OCI-LY3 (cell line): Measurements from ENCODE around the gene LRP3.

Source experiments
- H2AFZ ChIP-seq: fragments of 200-600, 300-600 bp; shearing (Covaris generic); 2 replicates; pipeline ENCODE4 v1.6.0; 2014; ENCODE audit warnings: antibody characterized with exemption, low read depth, low read length
- H3K27ac ChIP-seq: fragments of 200-600, 300-600 bp; sonication (generic); 2 replicates; pipeline ENCODE4 v1.5.1; 2014; ENCODE audit warnings: mild to moderate bottlenecking, low read length, moderate library complexity, mixed read lengths
- H3K27me3 ChIP-seq: fragments of 200-600, 300-600 bp; sonication (generic); 2 replicates; pipeline ENCODE4 v1.6.1; 2014; ENCODE audit warnings: low read depth, low read length, mixed read lengths
- H3K36me3 ChIP-seq: fragments of 200-600, 300-600 bp; sonication (generic); replicated peaks from 2 replicates; pipeline ENCODE3; 2014; ENCODE audit warnings: low read depth, low read length, mixed read lengths
- H3K4me1 ChIP-seq: fragments of 300-600, 200-600 bp; sonication (generic); 2 replicates; pipeline ENCODE4 v1.6.1; 2014; ENCODE audit warnings: low read length, mixed read lengths
- H3K4me2 ChIP-seq: fragments of 200-600, 300-600 bp; sonication (generic); 2 replicates; pipeline ENCODE4 v1.6.1; 2014; ENCODE audit warnings: low read length, mixed read lengths
- H3K4me3 ChIP-seq: fragments of 300-600, 200-600 bp; sonication (generic); 2 replicates; pipeline ENCODE4 v1.5.1; 2014; ENCODE audit warnings: antibody characterized with exemption, mild to moderate bottlenecking, low read length, moderate library complexity
- H3K79me2 ChIP-seq: fragments of 300-600, 200-600 bp; shearing (Covaris generic); 2 replicates; pipeline ENCODE4 v1.6.1; 2014; ENCODE audit warnings: mild to moderate bottlenecking, low read length, mixed read lengths
- H3K9ac ChIP-seq: fragments of 300-600, 200-600 bp; shearing (Covaris generic); 2 replicates; pipeline ENCODE4 v1.6.0; 2014; ENCODE audit warnings: mild to moderate bottlenecking, low read length, moderate library complexity
- H3K9me3 ChIP-seq: fragments of 200-600, 300-600 bp; shearing (Covaris generic); 2 replicates; pipeline ENCODE4 v1.6.1; 2014; ENCODE audit warnings: low read length, mixed read lengths; ENCODE audit not compliant: insufficient read depth
- H4K20me1 ChIP-seq: fragments of 200-600, 300-600 bp; sonication (generic); 2 replicates; pipeline ENCODE4 v1.6.1; 2016; ENCODE audit warnings: low read length, mixed read lengths; ENCODE audit not compliant: insufficient read depth
- EZH2phosphoT487 ChIP-seq: fragments of 200-600 bp; shearing (Covaris generic); IDR thresholded peaks from 2 replicates; pipeline ENCODE4 v1.6.1; 2018; ENCODE audit warnings: antibody characterized with exemption, mixed run types, low read depth
- TF ChIP-seq, protein P1 (sequence below): fragments of 200-600, 300-600 bp; sonication (generic); IDR thresholded peaks from 2 replicates; pipeline ENCODE4 v1.5.1; 2014; ENCODE audit warnings: antibody characterized with exemption, low read length, low read depth

The LRP3 gene

GRCh38 chr19:33206261-33207039 lies 12.3 kb downstream of the LRP3 start:
- no peaks in the 10 kb centered on the region for H4K20me1 ChIP-seq
- no peak overlapping the region for H2AFZ ChIP-seq
- no peaks in the 10 kb centered on the region for H3K4me1 ChIP-seq
- H3K79me2 ChIP-seq = no peaks in the 10 kb centered on the region
- no peaks in the 10 kb centered on the region for H3K36me3 ChIP-seq
- no peak overlapping the region for H3K27ac ChIP-seq
- no peak overlapping the region for H3K9ac ChIP-seq
- no peak overlapping the region for H3K4me3 ChIP-seq
- H3K4me2 ChIP-seq = no peak overlapping the region
- no peak for TF ChIP-seq EZH2phosphoT487
- TF ChIP-seq, protein P1, sequence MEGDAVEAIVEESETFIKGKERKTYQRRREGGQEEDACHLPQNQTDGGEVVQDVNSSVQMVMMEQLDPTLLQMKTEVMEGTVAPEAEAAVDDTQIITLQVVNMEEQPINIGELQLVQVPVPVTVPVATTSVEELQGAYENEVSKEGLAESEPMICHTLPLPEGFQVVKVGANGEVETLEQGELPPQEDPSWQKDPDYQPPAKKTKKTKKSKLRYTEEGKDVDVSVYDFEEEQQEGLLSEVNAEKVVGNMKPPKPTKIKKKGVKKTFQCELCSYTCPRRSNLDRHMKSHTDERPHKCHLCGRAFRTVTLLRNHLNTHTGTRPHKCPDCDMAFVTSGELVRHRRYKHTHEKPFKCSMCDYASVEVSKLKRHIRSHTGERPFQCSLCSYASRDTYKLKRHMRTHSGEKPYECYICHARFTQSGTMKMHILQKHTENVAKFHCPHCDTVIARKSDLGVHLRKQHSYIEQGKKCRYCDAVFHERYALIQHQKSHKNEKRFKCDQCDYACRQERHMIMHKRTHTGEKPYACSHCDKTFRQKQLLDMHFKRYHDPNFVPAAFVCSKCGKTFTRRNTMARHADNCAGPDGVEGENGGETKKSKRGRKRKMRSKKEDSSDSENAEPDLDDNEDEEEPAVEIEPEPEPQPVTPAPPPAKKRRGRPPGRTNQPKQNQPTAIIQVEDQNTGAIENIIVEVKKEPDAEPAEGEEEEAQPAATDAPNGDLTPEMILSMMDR = no peak
- H3K9me3 ChIP-seq = no peaks in the 10 kb centered on the region
- H3K27me3 ChIP-seq = no peaks in the 10 kb centered on the region

GRCh38 chr19:33207040-33207620 lies 13.0 kb downstream of the LRP3 start:
- Histone ChIP-seq H3K4me3 (no peak overlapping the region), H3K79me2 (no peaks in the 10 kb centered on the region), H3K9me3 (no peaks in the 10 kb centered on the region), H4K20me1 (no peaks in the 10 kb centered on the region), H3K4me1 (no peaks in the 10 kb centered on the region), H2AFZ (no peak overlapping the region), H3K27ac (no peak overlapping the region), H3K27me3 (no peaks in the 10 kb centered on the region), H3K9ac (no peak overlapping the region), H3K36me3 (no peaks in the 10 kb centered on the region), H3K4me2 (no peak overlapping the region)
- TF ChIP-seq, protein P1 = no peak
- TF ChIP-seq EZH2phosphoT487 = no peak

- H4K20me1 ChIP-seq = no peaks in the 10 kb centered on the region
- TF ChIP-seq, protein P1 = no peak
- no peak for TF ChIP-seq EZH2phosphoT487
- H3K4me1 ChIP-seq = no peaks in the 10 kb centered on the region
- no peak overlapping the region for H2AFZ ChIP-seq
- H3K9me3 ChIP-seq = no peaks in the 10 kb centered on the region
- H3K27ac ChIP-seq = no peak overlapping the region
- no peak overlapping the region for H3K4me2 ChIP-seq
- H3K36me3 ChIP-seq = no peaks in the 10 kb centered on the region
- H3K27me3 ChIP-seq = no peaks in the 10 kb centered on the region
- no peak overlapping the region for H3K4me3 ChIP-seq
- H3K79me2 ChIP-seq = no peaks in the 10 kb centered on the region
- H3K9ac ChIP-seq = no peak overlapping the region
These were observed 13.8 kb downstream of the LRP3 start for GRCh38 chr19:33207903-33208302.

- Histone ChIP-seq H4K20me1 (no peaks in the 10 kb centered on the region), H2AFZ (no peak overlapping the region), H3K36me3 (no peaks in the 10 kb centered on the region), H3K4me2 (no peak overlapping the region), H3K9ac (no peak overlapping the region), H3K79me2 (no peaks in the 10 kb centered on the region), H3K4me3 (no peak overlapping the region), H3K27me3 (no peaks in the 10 kb centered on the region), H3K27ac (no peak overlapping the region), H3K9me3 (no peaks in the 10 kb centered on the region), H3K4me1 (no peaks in the 10 kb centered on the region)
- no peak for TF ChIP-seq EZH2phosphoT487
- TF ChIP-seq, protein P1 = no peak
These were observed 14.3 kb downstream of the LRP3 start for GRCh38 chr19:33208371-33208895.
